HG03280 (cell line): ENCODE data around the gene STT3A.

Source experiments
- ATAC-seq: cut with Tn5 transposase; IDR thresholded peaks from one replicate; pipeline ENCODE4 v1.9.1; 2021; ENCODE audit warnings: mild to moderate bottlenecking, moderate library complexity; ENCODE audit not compliant: unreplicated experiment

STT3A gene

GRCh38 chr11:125649465-125650166, 57.0 kb downstream of the STT3A start:
- no peak for ATAC-seq

- ATAC-seq: no peak
These were observed 70.0 kb downstream of the STT3A start for GRCh38 chr11:125662689-125663088.

GRCh38 chr11:125663910-125664309, 71.3 kb downstream of the STT3A start:
- no peak for ATAC-seq

- ATAC-seq: no peak
These were observed 74.5 kb downstream of the STT3A start for GRCh38 chr11:125667151-125667550.

GRCh38 chr11:125670172-125670571, 77.5 kb downstream of the STT3A start:
- ATAC-seq: no peak

GRCh38 chr11:125671561-125671960, 78.9 kb downstream of the STT3A start:
- no peak for ATAC-seq
